Astrocyte (in vitro differentiated cells and primary cell): Measurements from ENCODE around the gene MFF.

Source experiments
- EZH2 ChIP-seq: IDR thresholded peaks from 2 replicates; pipeline ENCODE4 v1.6.1; 2012; ENCODE audit warnings: mild to moderate bottlenecking, low read length, inconsistent platforms; ENCODE audit not compliant: insufficient read depth
- TF ChIP-seq, protein P1 (sequence below): IDR thresholded peaks from 2 replicates; pipeline ENCODE4 v1.5.1; 2011; ENCODE audit warnings: low read depth, mild to moderate bottlenecking, inconsistent platforms, low read length, moderate library complexity; ENCODE audit not compliant: insufficient read depth

DNA sequence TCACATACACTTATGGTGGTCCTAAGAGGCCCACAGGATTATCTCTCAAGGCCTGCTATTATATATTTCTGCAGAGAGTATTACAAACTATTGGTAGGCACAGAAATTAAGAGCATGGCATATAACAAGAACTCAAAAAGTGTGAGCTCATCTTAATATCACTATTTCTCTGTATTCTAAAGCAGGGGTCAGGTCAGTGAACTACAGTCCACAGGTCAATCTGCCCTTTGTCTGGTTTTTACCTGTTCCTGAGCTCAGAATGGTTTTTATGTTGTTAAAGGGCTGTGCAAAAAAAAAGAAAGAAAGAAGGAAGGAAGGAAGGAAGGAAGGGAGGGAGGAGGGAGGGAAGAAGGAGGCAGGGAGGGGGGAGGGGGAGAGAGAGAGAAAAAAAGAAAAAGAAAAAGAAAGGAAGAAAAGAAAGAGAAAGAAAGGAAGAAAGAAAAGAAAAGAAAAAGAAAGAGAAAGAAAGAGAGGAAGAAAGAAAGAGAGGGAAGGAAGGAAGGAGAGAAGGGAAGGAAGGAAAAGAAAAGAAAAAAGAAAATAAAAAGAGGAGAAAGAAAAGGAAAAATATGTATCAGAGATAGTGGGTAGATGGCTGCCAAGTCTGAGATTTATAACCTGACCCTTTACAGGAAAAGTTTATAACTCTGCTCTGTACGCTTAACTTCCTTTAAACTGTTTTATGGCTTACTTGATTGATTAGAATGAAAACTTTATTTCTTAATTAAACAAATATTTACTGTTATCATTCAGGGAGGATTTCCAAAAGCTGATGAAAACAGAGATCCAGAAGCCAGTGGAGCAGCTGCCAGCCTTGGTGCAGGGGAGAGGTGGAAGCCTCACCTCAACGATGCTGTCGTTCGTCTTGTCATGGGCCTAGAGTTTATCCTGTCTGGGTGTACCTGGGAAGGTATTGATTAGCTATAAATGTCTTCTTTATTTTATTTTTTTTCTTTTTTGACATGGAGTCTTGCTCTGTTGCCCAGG is 73.9 kb downstream of the MFF start:
- no peak for TF ChIP-seq EZH2
- TF ChIP-seq, protein P1, sequence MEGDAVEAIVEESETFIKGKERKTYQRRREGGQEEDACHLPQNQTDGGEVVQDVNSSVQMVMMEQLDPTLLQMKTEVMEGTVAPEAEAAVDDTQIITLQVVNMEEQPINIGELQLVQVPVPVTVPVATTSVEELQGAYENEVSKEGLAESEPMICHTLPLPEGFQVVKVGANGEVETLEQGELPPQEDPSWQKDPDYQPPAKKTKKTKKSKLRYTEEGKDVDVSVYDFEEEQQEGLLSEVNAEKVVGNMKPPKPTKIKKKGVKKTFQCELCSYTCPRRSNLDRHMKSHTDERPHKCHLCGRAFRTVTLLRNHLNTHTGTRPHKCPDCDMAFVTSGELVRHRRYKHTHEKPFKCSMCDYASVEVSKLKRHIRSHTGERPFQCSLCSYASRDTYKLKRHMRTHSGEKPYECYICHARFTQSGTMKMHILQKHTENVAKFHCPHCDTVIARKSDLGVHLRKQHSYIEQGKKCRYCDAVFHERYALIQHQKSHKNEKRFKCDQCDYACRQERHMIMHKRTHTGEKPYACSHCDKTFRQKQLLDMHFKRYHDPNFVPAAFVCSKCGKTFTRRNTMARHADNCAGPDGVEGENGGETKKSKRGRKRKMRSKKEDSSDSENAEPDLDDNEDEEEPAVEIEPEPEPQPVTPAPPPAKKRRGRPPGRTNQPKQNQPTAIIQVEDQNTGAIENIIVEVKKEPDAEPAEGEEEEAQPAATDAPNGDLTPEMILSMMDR: no peak
